LNCaP clone FGC (cell line): ENCODE results near the gene ELMO1.
A peak's percentile ranks its signal among the peaks of the same experiment; 100 is the strongest.

Experiments
- DNase-seq: peaks from one replicate; pipeline ENCODE4 v3.0.0-alpha.2; 2011; ENCODE audit warnings: low read depth
- H3K4me3 ChIP-seq: 2 replicates; pipeline ENCODE4 v1.5.1; 2011; ENCODE audit warnings: mild to moderate bottlenecking, low read depth, low read length, control low read depth
- TF ChIP-seq, protein P1 (sequence below): IDR thresholded peaks from 2 replicates; pipeline ENCODE4 v1.5.1; 2012; ENCODE audit warnings: mild to moderate bottlenecking; ENCODE audit not compliant: control insufficient read depth, insufficient read depth; ENCODE audit errors: extremely low read depth

ELMO1 gene

DNA sequence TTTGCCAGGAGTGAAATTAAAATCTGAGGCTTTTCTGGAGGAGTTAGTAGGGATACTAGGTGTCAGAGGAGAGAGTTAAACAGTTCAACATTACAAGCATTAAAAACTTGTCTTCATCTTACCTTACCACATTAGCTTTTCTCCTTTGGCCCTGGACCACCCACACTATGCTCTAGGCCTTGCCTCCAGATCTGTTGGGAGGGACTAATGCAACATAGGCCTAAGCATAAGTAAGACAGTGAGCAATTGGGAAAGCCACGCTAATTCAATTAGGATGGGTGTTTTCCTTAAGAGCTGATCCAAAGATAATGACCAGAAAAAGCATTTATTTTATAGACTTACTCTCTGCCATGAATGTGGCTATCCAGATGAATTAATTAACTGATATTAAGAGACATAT, 158.9 kb downstream of the ELMO1 start:
- DNase-seq, result no peak
- no peak overlapping the region for H3K4me3 ChIP-seq
- TF ChIP-seq, protein P1, sequence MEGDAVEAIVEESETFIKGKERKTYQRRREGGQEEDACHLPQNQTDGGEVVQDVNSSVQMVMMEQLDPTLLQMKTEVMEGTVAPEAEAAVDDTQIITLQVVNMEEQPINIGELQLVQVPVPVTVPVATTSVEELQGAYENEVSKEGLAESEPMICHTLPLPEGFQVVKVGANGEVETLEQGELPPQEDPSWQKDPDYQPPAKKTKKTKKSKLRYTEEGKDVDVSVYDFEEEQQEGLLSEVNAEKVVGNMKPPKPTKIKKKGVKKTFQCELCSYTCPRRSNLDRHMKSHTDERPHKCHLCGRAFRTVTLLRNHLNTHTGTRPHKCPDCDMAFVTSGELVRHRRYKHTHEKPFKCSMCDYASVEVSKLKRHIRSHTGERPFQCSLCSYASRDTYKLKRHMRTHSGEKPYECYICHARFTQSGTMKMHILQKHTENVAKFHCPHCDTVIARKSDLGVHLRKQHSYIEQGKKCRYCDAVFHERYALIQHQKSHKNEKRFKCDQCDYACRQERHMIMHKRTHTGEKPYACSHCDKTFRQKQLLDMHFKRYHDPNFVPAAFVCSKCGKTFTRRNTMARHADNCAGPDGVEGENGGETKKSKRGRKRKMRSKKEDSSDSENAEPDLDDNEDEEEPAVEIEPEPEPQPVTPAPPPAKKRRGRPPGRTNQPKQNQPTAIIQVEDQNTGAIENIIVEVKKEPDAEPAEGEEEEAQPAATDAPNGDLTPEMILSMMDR, result no peak

DNA sequence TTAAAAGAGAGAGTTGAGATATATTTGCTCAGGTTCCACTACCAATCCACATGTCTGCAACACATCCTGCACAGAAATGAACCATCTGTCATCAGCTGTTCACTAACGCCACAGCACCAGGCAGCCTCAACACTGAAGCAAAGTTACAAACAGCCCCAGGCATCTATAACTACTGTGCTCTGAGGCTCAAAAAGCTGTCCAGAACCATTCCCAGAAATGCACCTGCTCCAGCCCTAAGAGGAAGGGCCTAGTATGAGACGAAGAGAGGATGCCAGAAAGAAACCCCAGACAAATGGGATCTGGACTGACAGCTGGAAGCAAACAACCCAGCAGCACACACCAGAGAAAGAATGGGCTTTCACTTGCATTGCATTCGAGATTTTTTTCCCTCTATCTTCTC, 159.3 kb downstream of the ELMO1 start:
- no peak for DNase-seq
- no peak overlapping the region for H3K4me3 ChIP-seq
- TF ChIP-seq, protein P1, result no peak

DNA sequence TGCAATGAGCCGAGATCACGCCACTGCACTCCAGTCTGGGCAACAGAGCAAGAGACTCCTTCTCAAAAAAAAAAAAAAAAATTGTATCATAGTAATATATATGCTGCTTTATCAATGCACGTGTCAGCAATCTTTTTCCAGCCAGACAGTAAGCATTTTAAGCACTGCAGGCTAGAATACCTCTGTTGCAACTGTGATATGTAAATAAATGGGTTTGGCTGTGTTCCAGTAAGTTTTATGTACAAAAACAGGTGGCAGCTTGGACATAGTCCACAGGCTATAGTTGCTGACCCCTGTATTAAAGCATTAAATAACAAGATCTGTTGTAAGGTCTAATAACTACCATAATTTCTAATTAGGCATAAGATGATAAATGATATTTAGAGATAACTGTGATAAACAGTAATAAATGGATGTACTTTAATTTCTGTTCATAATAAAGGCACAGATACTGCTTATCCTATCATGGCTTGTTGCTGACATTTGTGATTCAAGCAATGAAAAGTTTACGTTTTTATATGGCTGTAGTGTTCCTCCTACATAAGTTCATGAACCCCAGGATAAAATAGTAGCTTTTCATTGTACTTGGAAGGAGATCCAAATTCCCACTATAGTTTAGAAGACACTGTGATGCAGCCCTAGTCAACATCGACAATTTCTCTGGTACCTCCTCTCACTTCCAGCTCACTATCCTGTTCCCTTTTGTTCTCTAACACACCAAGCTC, 161.4 kb downstream of the ELMO1 start:
- DNase-seq, result peak; percentile 19
- H3K4me3 ChIP-seq, result no peak overlapping the region
- TF ChIP-seq, protein P1, result no peak

DNA sequence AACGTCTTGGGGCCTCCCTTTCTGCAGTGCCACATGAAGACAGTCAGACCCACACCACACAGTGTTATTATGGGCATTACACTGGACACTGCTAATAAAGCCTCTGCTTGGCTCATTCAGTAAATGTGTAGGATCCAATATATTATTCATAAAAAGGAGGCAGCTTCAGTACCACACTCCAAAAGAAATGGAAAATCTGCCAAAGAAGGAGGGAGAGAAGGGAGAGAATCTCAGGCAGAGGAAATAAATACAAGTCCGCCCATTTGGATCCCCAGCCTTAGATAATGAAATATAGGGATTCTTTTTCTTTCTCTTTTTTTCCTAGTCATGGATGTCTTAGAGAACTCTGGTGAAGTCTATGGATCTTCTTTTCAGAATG, 162.2 kb downstream of the ELMO1 start:
- TF ChIP-seq, protein P1, result no peak
- DNase-seq, result no peak
- H3K4me3 ChIP-seq, result no peak overlapping the region

DNA sequence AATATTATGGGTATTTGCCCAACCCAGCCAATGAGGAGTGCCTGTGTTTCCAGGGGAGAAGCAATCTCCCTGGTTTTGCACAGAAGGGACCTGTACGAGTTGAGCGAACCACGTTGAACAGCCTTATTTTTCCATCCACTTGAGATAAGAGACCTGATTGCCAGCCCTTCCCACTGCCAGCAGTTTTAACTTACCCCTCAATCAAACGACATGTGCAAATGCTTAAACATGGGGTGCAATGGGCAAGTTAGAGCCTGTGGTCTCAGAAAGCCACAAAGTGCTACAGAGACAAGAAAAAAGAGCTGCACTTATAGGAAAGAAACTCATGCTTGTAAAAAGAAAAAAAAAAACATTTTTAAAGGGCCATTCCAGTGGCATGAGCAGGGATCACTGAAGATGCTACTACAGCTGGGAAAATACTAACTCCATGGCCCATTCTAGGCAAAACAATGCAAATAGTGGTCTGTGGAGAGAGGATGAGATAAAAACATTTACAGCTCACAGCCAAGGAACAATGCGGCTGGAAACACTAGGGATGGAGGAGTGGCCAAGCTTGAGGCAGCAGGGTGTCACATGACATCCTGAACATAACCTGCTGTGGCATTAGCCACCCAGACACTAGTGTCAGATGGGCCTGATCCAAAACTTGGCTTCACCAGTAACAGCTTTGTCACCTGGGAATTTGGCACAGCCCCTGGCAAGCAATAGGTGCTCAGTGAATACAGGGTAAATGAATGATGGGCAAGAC, 162.8 kb downstream of the ELMO1 start:
- H3K4me3 ChIP-seq, result no peak overlapping the region
- no peak for DNase-seq
- TF ChIP-seq, protein P1, result no peak

DNA sequence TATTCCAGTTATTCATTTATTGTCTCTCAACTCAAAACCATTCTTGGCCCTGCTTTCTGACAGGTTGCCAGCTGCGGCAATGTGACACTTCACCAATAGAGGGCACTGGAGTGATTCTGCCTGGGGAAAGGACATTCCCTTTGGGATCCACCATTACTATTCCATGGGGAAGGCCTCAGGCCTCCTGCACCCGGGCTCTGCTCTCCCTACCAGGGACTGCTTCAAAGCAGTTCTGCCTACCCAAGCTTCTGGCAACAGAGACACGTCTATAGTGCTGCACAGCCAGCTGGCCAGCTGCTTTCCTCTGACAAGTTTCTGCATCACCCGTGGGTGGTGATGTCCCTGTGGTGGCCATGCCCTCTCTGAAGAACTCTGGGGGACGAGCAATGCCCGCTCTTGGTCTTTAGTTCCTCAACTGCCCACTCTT, 163.8 kb downstream of the ELMO1 start:
- no peak for DNase-seq
- TF ChIP-seq, protein P1, result peak; percentile 75
- no peak overlapping the region for H3K4me3 ChIP-seq

DNA sequence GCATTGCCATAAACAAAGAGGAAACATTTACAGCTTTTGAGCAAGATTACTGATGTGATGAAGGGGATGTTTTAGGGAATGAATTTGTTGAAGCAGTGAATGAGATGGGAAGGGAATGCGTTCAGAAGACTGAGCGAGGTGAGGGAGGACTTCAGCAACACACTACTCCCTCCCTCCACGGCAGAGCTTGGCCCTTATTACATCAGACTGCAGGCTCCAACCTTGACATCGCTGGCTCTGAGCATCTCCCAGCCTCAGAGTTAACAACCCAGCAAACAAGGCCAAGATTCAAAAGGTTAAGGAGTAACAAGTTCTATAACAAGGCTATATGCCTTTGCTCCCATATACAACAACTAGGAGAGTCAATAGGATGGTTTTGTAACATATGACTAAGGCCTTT, 164.4 kb downstream of the ELMO1 start:
- TF ChIP-seq, protein P1, result no peak
- no peak overlapping the region for H3K4me3 ChIP-seq
- no peak for DNase-seq
